Renal cortex interstitium (tissue), 15 donors: ENCODE data around the gene GPR148. TPM values are rescaled to one million over a fixed set of nuclear protein-coding genes. Genes with fewer than 3 reads are reported as not detected.
"Not testable (repeated sequence)": the region's sequence is repeated elsewhere in the genome, so short reads cannot be mapped to it uniquely, and the experiment has no call there.

Experiments used
- DNase-seq, 11 donors: peaks; one replicate each; pipeline ENCODE4 v3.0.0-alpha.2; 2013; ENCODE audit warnings: low read depth in 9 of 11, low spot score in 4 of 11; ENCODE audit errors: extremely low read depth in 1 of 11
- long read RNA-seq, 16 experiments: transcript quantifications; one replicate each; lab custom pipeline, GENCODE V29; 2026
- polyA plus RNA-seq, 3 donors: library from polyadenylated mRNA; unstranded; fragments of 120-200 nt; gene quantifications; one replicate each; pipeline ENCODE4 v1.2.1, GENCODE V29; 2013; ENCODE audit not compliant: insufficient read length in 3 of 3

Gene GPR148
- not detected for polyA plus RNA-seq
- long read RNA-seq, donor 1 = 0 reads
- long read RNA-seq, donor 2 = 0 reads
- long read RNA-seq, donor 3 = 0 reads
- long read RNA-seq, donor 4 = 0 reads
- long read RNA-seq, donor 5 = 0 reads
- long read RNA-seq, donor 6 = 0 reads
- long read RNA-seq, donor 7 = 0 reads
- long read RNA-seq, donor 8 = 0 reads
- long read RNA-seq, donor 9 = 0 reads
- long read RNA-seq, donor 10 = 0 reads
- long read RNA-seq, donor 11, partial matches to known transcripts = 0 of 1 reads
- long read RNA-seq, donor 11, other reads (novel, unspliced or antisense) = 0 of 1 reads
- long read RNA-seq, donor 12 = 0 reads
- long read RNA-seq, donor 13, partial matches to known transcripts = 0 of 1 reads
- long read RNA-seq, donor 13, other reads (novel, unspliced or antisense) = 0 of 1 reads
- long read RNA-seq, donor 14 = 0 reads
- long read RNA-seq, donor 15 = 0 reads
- long read RNA-seq, donor 16 = 0 reads

- DNase-seq = no peak
Observed at GRCh38 chr2:130728549-130729316, at the start of gene GPR148. GPR148 (plus strand) TSS chr2:130729070; CDS start chr2:130729152, 82 bp downstream.

GRCh38 chr2:130692041-130692770 is 36.7 kb upstream of the GPR148 start:
- DNase-seq = not testable (repeated sequence)

GRCh38 chr2:130693474-130693873 is 35.4 kb upstream of the GPR148 start:
- DNase-seq = peak in 6 of 11 donors; percentile 0 to 13 (median 7)

GRCh38 chr2:130703250-130703649 is 25.6 kb upstream of the GPR148 start:
- DNase-seq = not testable (repeated sequence)

- DNase-seq = not testable (repeated sequence)
Observed at GRCh38 chr2:130714795-130715194, 14.1 kb upstream of the GPR148 start.

- DNase-seq = no peak
Observed at GRCh38 chr2:130720036-130720435, 8.8 kb upstream of the GPR148 start.

GRCh38 chr2:130720528-130720927 is 8.3 kb upstream of the GPR148 start:
- DNase-seq = no peak

GRCh38 chr2:130724455-130724854 is 4.4 kb upstream of the GPR148 start:
- no peak for DNase-seq

GRCh38 chr2:130726614-130727180 is 2.2 kb upstream of the GPR148 start:
- DNase-seq = no peak

- DNase-seq = peak in 10 of 11 donors; percentile 27 to 70 (median 61)
Observed at GRCh38 chr2:130727286-130727924, 1.5 kb upstream of the GPR148 start.

- no peak for DNase-seq
Observed at GRCh38 chr2:130728007-130728454, 839 bp upstream of the GPR148 start.

GRCh38 chr2:130729322-130730299 is 741 bp downstream of the GPR148 start:
- DNase-seq = no peak

- DNase-seq = not testable (repeated sequence)
Observed at GRCh38 chr2:130732257-130732656, 3.4 kb downstream of the GPR148 start.

- DNase-seq = no peak
Observed at GRCh38 chr2:130735200-130735599, 6.3 kb downstream of the GPR148 start.

GRCh38 chr2:130736487-130736886 is 7.6 kb downstream of the GPR148 start:
- DNase-seq = no peak

- DNase-seq = no peak
Observed at GRCh38 chr2:130737592-130737991, 8.7 kb downstream of the GPR148 start.

GRCh38 chr2:130740671-130741070 is 11.8 kb downstream of the GPR148 start:
- no peak for DNase-seq
